ENCODE data around the gene TUBA4B.
"Not testable (repeated sequence)": the region's sequence is repeated elsewhere in the genome, so short reads cannot be mapped to it uniquely, and the experiment has no call there.

Gene TUBA4B

GRCh38 chr2:219293736-219294231 lies 40.7 kb downstream of the TUBA4B start:
- peak; percentile 21 for DNase-seq

GRCh38 chr2:219294356-219295351 lies 41.6 kb downstream of the TUBA4B start:
- DNase-seq: peak; percentile 91

GRCh38 chr2:219296142-219296541 lies 43.1 kb downstream of the TUBA4B start:
- peak; percentile 14 for DNase-seq

- peak; percentile 24 for DNase-seq
Measured at GRCh38 chr2:219296631-219297391, 43.8 kb downstream of the TUBA4B start.

- DNase-seq: no peak
Measured at GRCh38 chr2:219297766-219298456, 44.9 kb downstream of the TUBA4B start.

- DNase-seq: peak; percentile 98
Measured at GRCh38 chr2:219298759-219299371, 45.8 kb downstream of the TUBA4B start.

- no peak for DNase-seq
Measured at GRCh38 chr2:219299372-219299760, 46.3 kb downstream of the TUBA4B start.

GRCh38 chr2:219300022-219300421 lies 47.0 kb downstream of the TUBA4B start:
- DNase-seq: no peak

GRCh38 chr2:219302412-219302968 lies 49.4 kb downstream of the TUBA4B start:
- no peak for DNase-seq

GRCh38 chr2:219304223-219304622 lies 51.2 kb downstream of the TUBA4B start:
- no peak for DNase-seq

- DNase-seq: no peak
Measured at GRCh38 chr2:219306047-219306446, 53.0 kb downstream of the TUBA4B start.

GRCh38 chr2:219308142-219309101 lies 55.4 kb downstream of the TUBA4B start:
- DNase-seq: peak; percentile 87

GRCh38 chr2:219309278-219309677 lies 56.2 kb downstream of the TUBA4B start, which contains the start of gene PTPRN:
PTPRN (minus strand) TSS chr2:219309401; CDS start chr2:219309332, 69 bp downstream.
- no peak for DNase-seq

GRCh38 chr2:219312683-219313263 lies 59.7 kb downstream of the TUBA4B start:
- DNase-seq: not testable (repeated sequence)

GRCh38 chr2:219314804-219315468 lies 61.9 kb downstream of the TUBA4B start:
- no peak for DNase-seq

All from stimulated activated CD8-positive, alpha-beta memory T cell treated with anti-CD3 and anti-CD28 coated beads, Interleukin-4, amount 100 ng/mL, for 48 hours (primary cell).